DOHH2 (cell line): ENCODE data around the gene KCTD10.

Experiments
- EZH2phosphoT487 ChIP-seq: fragments of 200-600 bp; sonication (generic); IDR thresholded peaks from 2 replicates; pipeline ENCODE4 v1.6.1; 2017; ENCODE audit warnings: borderline replicate concordance, mild to moderate bottlenecking, antibody characterized with exemption, low read length, moderate library complexity, mixed read lengths
- TF ChIP-seq, protein P1 (sequence below): fragments of 200-600 bp; sonication (generic); IDR thresholded peaks from one replicate; pipeline ENCODE4 v1.5.1; 2014; ENCODE audit warnings: antibody characterized with exemption, mild to moderate bottlenecking, low read depth, low read length; ENCODE audit not compliant: poor library complexity, severe bottlenecking

DNA sequence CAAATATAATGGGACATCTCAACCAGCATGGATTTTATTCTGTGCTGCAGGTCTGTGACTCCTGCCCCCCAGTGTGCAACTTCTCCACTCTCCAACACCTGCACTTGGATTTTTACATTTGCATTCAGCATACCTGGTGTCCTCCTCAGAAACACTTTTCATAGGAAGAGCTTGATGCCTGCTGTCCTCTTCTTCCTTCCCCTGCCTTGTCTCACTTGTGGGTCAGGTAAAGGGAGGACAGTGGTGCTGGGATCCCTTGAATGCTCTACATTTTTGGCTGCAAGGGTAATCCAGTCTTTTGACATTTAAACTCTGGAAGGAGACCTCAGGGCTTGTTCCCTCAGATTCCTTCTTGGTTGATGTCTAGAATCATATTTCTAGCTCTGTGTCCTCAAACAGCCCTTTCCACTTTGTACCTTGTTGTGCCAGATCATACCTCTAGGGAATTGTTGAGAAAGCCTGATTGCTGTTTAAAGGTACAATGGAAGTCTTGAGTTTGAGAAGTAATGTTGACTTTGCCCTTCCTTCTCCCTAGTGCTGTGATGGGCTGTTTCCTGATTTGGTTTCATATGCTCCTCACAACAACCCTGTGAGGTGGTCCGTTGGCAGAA is 13.0 kb upstream of the KCTD10 start:
- TF ChIP-seq, protein P1, sequence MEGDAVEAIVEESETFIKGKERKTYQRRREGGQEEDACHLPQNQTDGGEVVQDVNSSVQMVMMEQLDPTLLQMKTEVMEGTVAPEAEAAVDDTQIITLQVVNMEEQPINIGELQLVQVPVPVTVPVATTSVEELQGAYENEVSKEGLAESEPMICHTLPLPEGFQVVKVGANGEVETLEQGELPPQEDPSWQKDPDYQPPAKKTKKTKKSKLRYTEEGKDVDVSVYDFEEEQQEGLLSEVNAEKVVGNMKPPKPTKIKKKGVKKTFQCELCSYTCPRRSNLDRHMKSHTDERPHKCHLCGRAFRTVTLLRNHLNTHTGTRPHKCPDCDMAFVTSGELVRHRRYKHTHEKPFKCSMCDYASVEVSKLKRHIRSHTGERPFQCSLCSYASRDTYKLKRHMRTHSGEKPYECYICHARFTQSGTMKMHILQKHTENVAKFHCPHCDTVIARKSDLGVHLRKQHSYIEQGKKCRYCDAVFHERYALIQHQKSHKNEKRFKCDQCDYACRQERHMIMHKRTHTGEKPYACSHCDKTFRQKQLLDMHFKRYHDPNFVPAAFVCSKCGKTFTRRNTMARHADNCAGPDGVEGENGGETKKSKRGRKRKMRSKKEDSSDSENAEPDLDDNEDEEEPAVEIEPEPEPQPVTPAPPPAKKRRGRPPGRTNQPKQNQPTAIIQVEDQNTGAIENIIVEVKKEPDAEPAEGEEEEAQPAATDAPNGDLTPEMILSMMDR, result no peak
- no peak for TF ChIP-seq EZH2phosphoT487
